ENCODE results near the gene CMTR2. TPM values are rescaled to one million over a fixed set of nuclear protein-coding genes. Genes with fewer than 3 reads are reported as not detected.

The CMTR2 gene
- total and polyA plus RNA-seq, 2 of the 4 experiments (the other 2 are of a cell fraction) = 10.6 to 21.9 TPM

GRCh38 chr16:71273384-71273783, 15.8 kb downstream of the CMTR2 start:
- Histone ChIP-seq H2BK5ac (ENCODE audit: low read depth, low read length, poor library complexity, severe bottlenecking) (no peak overlapping the region), H3K4ac (ENCODE audit: low read depth, low read length) (no peak overlapping the region), H3K27me3 (ENCODE audit: control insufficient read depth, insufficient read depth, low read length) (no peaks in the 10 kb centered on the region), H3K9me3 (ENCODE audit: control insufficient read depth, insufficient read depth, low read length) (no peaks in the 10 kb centered on the region), H2AFZ (replicated peaks; ENCODE audit: low read length, poor library complexity) (no peak overlapping the region), H3K23ac (ENCODE audit: low read depth, low read length) (no peak overlapping the region), H4K20me1 (ENCODE audit: insufficient read depth, low read length) (no peaks in the 10 kb centered on the region), H2BK120ac (ENCODE audit: low read depth, low read length) (no peak overlapping the region), H3K4me2 (ENCODE audit: low read depth, low read length) (no peak overlapping the region), H3K9me1 (ENCODE audit: insufficient read depth, low read length) (no peaks in the 10 kb centered on the region), H3K56ac (ENCODE audit: extremely low read depth, insufficient read depth, low read length) (no peak overlapping the region), H3K79me1 (ENCODE audit: low read depth in 1 of 2, low read length in 2 of 2) (no peaks in the 10 kb centered on the region), H4K8ac (ENCODE audit: low read depth in 2 of 2, low read length in 2 of 2) (no peak overlapping the region), H4K5ac (ENCODE audit: low read depth, low read length) (no peak overlapping the region), H3K36me3 (ENCODE audit: control insufficient read depth, insufficient read depth, low read length) (no peaks in the 10 kb centered on the region), H3K18ac (ENCODE audit: low read depth, low read length) (no peak overlapping the region), H2AK5ac (ENCODE audit: low read depth, low read length) (no peak overlapping the region), H3K9ac (ENCODE audit: low read depth, low read length) (no peak overlapping the region), H2AK9ac (replicated peaks; ENCODE audit: low read depth, low read length, poor library complexity) (no peak overlapping the region), H4K91ac (ENCODE audit: insufficient read depth, low read depth, low read length) (no peak overlapping the region), H2BK15ac (ENCODE audit: low read depth, low read length) (no peak overlapping the region), H3K4me3 (ENCODE audit: insufficient read depth, low read depth, low read length) (no peak overlapping the region), H3K4me1 (ENCODE audit: control insufficient read depth, insufficient read depth, low read length) (no peaks in the 10 kb centered on the region), H3K14ac (replicated peaks; ENCODE audit: low read depth, low read length) (no peak overlapping the region), H3K27ac (ENCODE audit: insufficient read depth, low read length) (no peak overlapping the region), H2BK20ac (ENCODE audit: low read depth, low read length) (no peak overlapping the region)
- in situ Hi-C loops (cut with MboI; ENCODE audit: low sequenced_read_pairs) = no loop called here
- dilution Hi-C loops (cut with HindIII; ENCODE audit: low sequenced_read_pairs, unreplicated experiment) = no loop called here
- POLR2A ChIA-PET (ENCODE audit: unreplicated experiment) = no interaction called here
- WGBS, 2 experiments (ENCODE audit: extremely low coverage in 2 of 2, insufficient read length in 1 of 2) = no CpG with 5 or more reads among the region's 1 CpG
- intact Hi-C loops (cut with micrococcal nuclease) = no loop called here
- ATAC-seq (ENCODE audit: low read depth) = no peak
- TF ChIP-seq MAZ (IDR thresholded peaks at IDR 0.05; ENCODE audit: borderline replicate concordance, low read depth, low read length) (no peak), ELK1 (IDR thresholded peaks at IDR 0.05; ENCODE audit: borderline replicate concordance, low read depth, low read length) (no peak), CHD1 (IDR thresholded peaks at IDR 0.05; ENCODE audit: low read depth, low read length) (no peak), BHLHE40 (IDR thresholded peaks at IDR 0.05; ENCODE audit: low read depth, low read length) (no peak), RFX5 (IDR thresholded peaks at IDR 0.05; ENCODE audit: low read depth, low read length) (no peak), CEBPB (IDR thresholded peaks at IDR 0.05; ENCODE audit: low read depth, low read length) (no peak)
- TF ChIP-seq, protein P1, sequence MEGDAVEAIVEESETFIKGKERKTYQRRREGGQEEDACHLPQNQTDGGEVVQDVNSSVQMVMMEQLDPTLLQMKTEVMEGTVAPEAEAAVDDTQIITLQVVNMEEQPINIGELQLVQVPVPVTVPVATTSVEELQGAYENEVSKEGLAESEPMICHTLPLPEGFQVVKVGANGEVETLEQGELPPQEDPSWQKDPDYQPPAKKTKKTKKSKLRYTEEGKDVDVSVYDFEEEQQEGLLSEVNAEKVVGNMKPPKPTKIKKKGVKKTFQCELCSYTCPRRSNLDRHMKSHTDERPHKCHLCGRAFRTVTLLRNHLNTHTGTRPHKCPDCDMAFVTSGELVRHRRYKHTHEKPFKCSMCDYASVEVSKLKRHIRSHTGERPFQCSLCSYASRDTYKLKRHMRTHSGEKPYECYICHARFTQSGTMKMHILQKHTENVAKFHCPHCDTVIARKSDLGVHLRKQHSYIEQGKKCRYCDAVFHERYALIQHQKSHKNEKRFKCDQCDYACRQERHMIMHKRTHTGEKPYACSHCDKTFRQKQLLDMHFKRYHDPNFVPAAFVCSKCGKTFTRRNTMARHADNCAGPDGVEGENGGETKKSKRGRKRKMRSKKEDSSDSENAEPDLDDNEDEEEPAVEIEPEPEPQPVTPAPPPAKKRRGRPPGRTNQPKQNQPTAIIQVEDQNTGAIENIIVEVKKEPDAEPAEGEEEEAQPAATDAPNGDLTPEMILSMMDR (conservative IDR thresholded peaks at IDR 0.05; ENCODE audit: low read depth, low read length) = no peak
- TF ChIP-seq, protein P2, sequence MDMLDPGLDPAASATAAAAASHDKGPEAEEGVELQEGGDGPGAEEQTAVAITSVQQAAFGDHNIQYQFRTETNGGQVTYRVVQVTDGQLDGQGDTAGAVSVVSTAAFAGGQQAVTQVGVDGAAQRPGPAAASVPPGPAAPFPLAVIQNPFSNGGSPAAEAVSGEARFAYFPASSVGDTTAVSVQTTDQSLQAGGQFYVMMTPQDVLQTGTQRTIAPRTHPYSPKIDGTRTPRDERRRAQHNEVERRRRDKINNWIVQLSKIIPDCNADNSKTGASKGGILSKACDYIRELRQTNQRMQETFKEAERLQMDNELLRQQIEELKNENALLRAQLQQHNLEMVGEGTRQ (IDR thresholded peaks at IDR 0.05; ENCODE audit: low read depth, low read length) = no peak
- DNase-seq = no peak
- no TSS peak for BruUV-seq (replicated peaks)
- CTCF ChIA-PET = no interaction called here
